GM19438 (cell line): Measurements from ENCODE around the gene AGPAT1.
"Not testable (repeated sequence)": the region's sequence is repeated elsewhere in the genome, so short reads cannot be mapped to it uniquely, and the experiment has no call there.

Experiments
- ATAC-seq: cut with Tn5 transposase; IDR thresholded peaks from one replicate; pipeline ENCODE4 v1.9.1; 2021; ENCODE audit warnings: low read depth; ENCODE audit not compliant: unreplicated experiment

AGPAT1 gene

GRCh38 chr6:32187725-32188380 is 12.0 kb upstream of the AGPAT1 start:
- ATAC-seq = not testable (repeated sequence)

GRCh38 chr6:32187009-32187709 is 11.3 kb upstream of the AGPAT1 start:
- ATAC-seq = no peak

- not testable (repeated sequence) for ATAC-seq
These were observed 10.4 kb upstream of the AGPAT1 start for GRCh38 chr6:32186151-32186840.

- ATAC-seq = not testable (repeated sequence)
These were observed 9.8 kb upstream of the AGPAT1 start for GRCh38 chr6:32185681-32186131.

- no peak for ATAC-seq
These were observed 8.3 kb upstream of the AGPAT1 start, which contains the start of gene AGER for GRCh38 chr6:32184084-32184640. Gene AGER (minus strand): TSS chr6:32184253. CDS start chr6:32184222, 31 bp downstream.

- no peak for ATAC-seq
These were observed 7.7 kb upstream of the AGPAT1 start for GRCh38 chr6:32183483-32184083.

GRCh38 chr6:32183030-32183429 is 7.1 kb upstream of the AGPAT1 start:
- ATAC-seq = no peak

GRCh38 chr6:32182555-32182981 is 6.7 kb upstream of the AGPAT1 start:
- no peak for ATAC-seq

- no peak for ATAC-seq
These were observed 6.1 kb upstream of the AGPAT1 start for GRCh38 chr6:32181915-32182529.

- no peak for ATAC-seq
These were observed 5.3 kb upstream of the AGPAT1 start for GRCh38 chr6:32181148-32181702.

GRCh38 chr6:32179766-32180405 is 4.0 kb upstream of the AGPAT1 start:
- ATAC-seq = no peak

GRCh38 chr6:32178547-32179440 is 2.9 kb upstream of the AGPAT1 start:
- ATAC-seq = no peak

- peak; percentile 71 for ATAC-seq
These were observed 2.1 kb upstream of the AGPAT1 start, which contains the start of gene RNF5 for GRCh38 chr6:32177788-32178546. Gene RNF5 (plus strand): TSS chr6:32178405. CDS start chr6:32178512, 107 bp downstream.

GRCh38 chr6:32177183-32177787 is 1.4 kb upstream of the AGPAT1 start:
- no peak for ATAC-seq

GRCh38 chr6:32176476-32177182 is 745 bp upstream of the AGPAT1 start:
- ATAC-seq = no peak

GRCh38 chr6:32175322-32175710 is 568 bp downstream of the AGPAT1 start:
- ATAC-seq = no peak

- no peak for ATAC-seq
These were observed 1.5 kb downstream of the AGPAT1 start for GRCh38 chr6:32174416-32174815.
